CD4-positive, alpha-beta T cell (primary cell): ENCODE data around the gene PDXK. TPM values are rescaled to one million over a fixed set of nuclear protein-coding genes. Genes with fewer than 3 reads are reported as not detected.
A peak's percentile ranks its signal among the peaks of the same experiment; 100 is the strongest.

Experiments used
- ATAC-seq: fragments of 200-7000 bp; cut with Tn5 transposase; one replicate; pipeline ENCODE4 v1.10.0; 2022; ENCODE audit warnings: mild to moderate bottlenecking; ENCODE audit not compliant: poor library complexity
- CTCF ChIA-PET: fragments of 350-600 bp; sonication (Branson Sonifier 250); formaldehyde crosslinking; loops from one replicate; lab custom pipeline; 2021; ENCODE audit warnings: antibody characterized with exemption, inconsistent platforms; lab: Charles Lee
- POLR2A ChIA-PET: fragments of 350-600 bp; sonication (Branson Sonifier 250); formaldehyde crosslinking; loops from one replicate; lab custom pipeline; 2021; ENCODE audit warnings: antibody characterized with exemption, inconsistent platforms; lab: Charles Lee
- DNase-seq, 14 experiments: peaks; one replicate each; pipeline ENCODE4 v3.0.0-alpha.2; 2013 to 2020; ENCODE audit warnings: mixed read lengths in 2 of 14
- H3K27ac ChIP-seq, 2 donors: one replicate each; pipeline versions ENCODE4 v1.5.1 to v1.7.0; 2013; ENCODE audit warnings: low read length in 2 of 2, low read depth in 1 of 2, mild to moderate bottlenecking in 1 of 2
- H3K27me3 ChIP-seq, 2 experiments: 1 replicate in 1 of 2; 2 replicates in 1 of 2; pipeline versions ENCODE4 v1.6.1 to v1.7.0; 2013; ENCODE audit warnings: low read length in 2 of 2, control low read depth in 1 of 2, mild to moderate bottlenecking in 1 of 2, moderate library complexity in 1 of 2; ENCODE audit not compliant: insufficient read depth in 2 of 2, control insufficient read depth in 1 of 2
- H3K36me3 ChIP-seq: one replicate; pipeline ENCODE4 v1.6.1; 2013; ENCODE audit warnings: low read length, control low read depth; ENCODE audit not compliant: insufficient read depth
- H3K4me1 ChIP-seq: one replicate; pipeline ENCODE4 v1.6.1; 2013; ENCODE audit warnings: low read length, control low read depth; ENCODE audit not compliant: insufficient read depth
- H3K4me3 ChIP-seq: one replicate; pipeline ENCODE4 v1.5.1; 2013; ENCODE audit warnings: mild to moderate bottlenecking, low read length, moderate library complexity
- H3K9me3 ChIP-seq, 2 experiments: 1 replicate in 1 of 2; 2 replicates in 1 of 2; pipeline versions ENCODE4 v1.6.1 to v1.7.0; 2013; ENCODE audit warnings: low read length in 2 of 2, mild to moderate bottlenecking in 2 of 2, control low read depth in 1 of 2, moderate library complexity in 1 of 2; ENCODE audit not compliant: control insufficient read depth in 1 of 2, insufficient read depth in 1 of 2
- H3K27ac Mint-ChIP-seq: one replicate; pipeline ENCODE4 v1.8.0; 2020; ENCODE audit warnings: mixed read lengths
- H3K27me3 Mint-ChIP-seq: one replicate; pipeline ENCODE4 v1.8.0; 2021; ENCODE audit warnings: mixed read lengths
- H3K36me3 Mint-ChIP-seq: one replicate; pipeline ENCODE4 v1.8.0; 2021; ENCODE audit warnings: low read depth, mixed read lengths
- H3K4me1 Mint-ChIP-seq: one replicate; pipeline ENCODE4 v1.8.0; 2021; ENCODE audit warnings: low read depth, mixed read lengths
- H3K4me3 Mint-ChIP-seq: one replicate; pipeline ENCODE4 v1.8.0; 2020; ENCODE audit warnings: mild to moderate bottlenecking, mixed read lengths
- H3K9me3 Mint-ChIP-seq: one replicate; pipeline ENCODE4 v1.8.0; 2020; ENCODE audit warnings: mixed read lengths
- intact Hi-C, 2 experiments: fragments of 100-400 bp; cut with DNase I in 1 of 2; cut with micrococcal nuclease in 1 of 2; formaldehyde crosslinking; loops; one replicate each; pipeline versions ENCODE4 v1.15.1 to v1.9.0; 2023 to 2025; cut with DNase I, micrococcal nuclease
- total RNA-seq, 174 experiments: library from RNA in 2 of 174; stranded (reverse) in 2 of 174; gene quantifications; one replicate each; pipeline ENCODE4 v1.2.3 and lab custom pipeline; 2021 to 2026
- TF ChIP-seq, protein P1 (sequence below): fragments of 200-600 bp; IDR thresholded peaks from one replicate; pipeline ENCODE4 v1.8.0; 2022; ENCODE audit warnings: antibody characterized with exemption, mild to moderate bottlenecking

PDXK gene
- total RNA-seq, 2 experiments from 2014 or later, result 74.8 to 77.0 TPM

DNA sequence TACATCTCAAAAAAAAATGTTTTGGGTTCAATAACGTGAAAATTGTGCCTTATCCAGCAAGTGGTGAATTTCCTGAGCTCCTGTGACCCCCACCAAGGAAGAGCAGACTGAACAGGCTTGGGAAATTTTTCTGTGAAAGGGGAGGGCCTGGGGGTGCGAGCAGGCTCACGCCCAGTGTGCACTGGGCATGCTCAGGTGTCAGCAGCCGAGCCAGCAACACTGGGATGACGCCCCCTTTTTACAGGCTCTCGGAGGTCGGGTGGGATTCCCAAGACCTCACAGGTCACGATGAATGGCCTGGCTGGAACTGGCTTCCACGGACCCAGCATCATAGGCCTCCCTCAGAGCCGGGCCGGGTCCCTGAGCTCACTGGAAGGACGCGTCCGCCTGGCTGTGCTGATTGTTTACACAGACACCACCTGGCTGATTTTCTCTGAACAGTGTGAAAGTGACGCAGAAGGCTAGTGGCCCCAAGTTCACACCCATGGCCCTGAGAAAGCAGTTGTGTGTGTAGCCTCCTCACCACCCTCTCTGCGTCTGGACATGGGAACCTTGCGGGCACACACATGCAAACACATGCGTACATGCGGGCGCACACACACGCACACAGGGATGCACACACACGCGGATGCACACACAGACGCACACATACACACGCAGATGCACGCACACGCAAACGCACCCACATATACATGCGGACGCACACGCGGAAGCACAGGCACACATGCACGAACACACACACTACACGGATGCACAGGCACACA, 48.0 kb downstream of the PDXK start:
- Histone ChIP-seq H3K36me3 (no peaks in the 10 kb centered on the region), H3K27me3 (no peaks in the 10 kb centered on the region), H3K4me1 (no peaks in the 10 kb centered on the region), H3K27ac (no peak overlapping the region), H3K9me3 (peaks cover 0 to 11% of the 10 kb centered on the region in 2 experiments), H3K4me3 (no peak overlapping the region)
- intact Hi-C loops, result no loop called here
- CTCF ChIA-PET, result no interaction called here
- TF ChIP-seq, protein P1, sequence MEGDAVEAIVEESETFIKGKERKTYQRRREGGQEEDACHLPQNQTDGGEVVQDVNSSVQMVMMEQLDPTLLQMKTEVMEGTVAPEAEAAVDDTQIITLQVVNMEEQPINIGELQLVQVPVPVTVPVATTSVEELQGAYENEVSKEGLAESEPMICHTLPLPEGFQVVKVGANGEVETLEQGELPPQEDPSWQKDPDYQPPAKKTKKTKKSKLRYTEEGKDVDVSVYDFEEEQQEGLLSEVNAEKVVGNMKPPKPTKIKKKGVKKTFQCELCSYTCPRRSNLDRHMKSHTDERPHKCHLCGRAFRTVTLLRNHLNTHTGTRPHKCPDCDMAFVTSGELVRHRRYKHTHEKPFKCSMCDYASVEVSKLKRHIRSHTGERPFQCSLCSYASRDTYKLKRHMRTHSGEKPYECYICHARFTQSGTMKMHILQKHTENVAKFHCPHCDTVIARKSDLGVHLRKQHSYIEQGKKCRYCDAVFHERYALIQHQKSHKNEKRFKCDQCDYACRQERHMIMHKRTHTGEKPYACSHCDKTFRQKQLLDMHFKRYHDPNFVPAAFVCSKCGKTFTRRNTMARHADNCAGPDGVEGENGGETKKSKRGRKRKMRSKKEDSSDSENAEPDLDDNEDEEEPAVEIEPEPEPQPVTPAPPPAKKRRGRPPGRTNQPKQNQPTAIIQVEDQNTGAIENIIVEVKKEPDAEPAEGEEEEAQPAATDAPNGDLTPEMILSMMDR, result no peak
- POLR2A ChIA-PET, result interaction anchor here (0.9 kb wide), 1 partner anchor 53 kb away, joined by 3 read pairs; no protein-coding TSS in a partner anchor
- peaks cover 10% of the 10 kb centered on the region for H3K36me3 Mint-ChIP-seq
- H3K27me3 Mint-ChIP-seq, result no peaks in the 10 kb centered on the region
- no peak overlapping the region for H3K4me3 Mint-ChIP-seq
- no peaks in the 10 kb centered on the region for H3K4me1 Mint-ChIP-seq
- H3K27ac Mint-ChIP-seq, result no peak overlapping the region
- H3K9me3 Mint-ChIP-seq, result no peaks in the 10 kb centered on the region
- DNase-seq, result no peak
- no peak for ATAC-seq

DNA sequence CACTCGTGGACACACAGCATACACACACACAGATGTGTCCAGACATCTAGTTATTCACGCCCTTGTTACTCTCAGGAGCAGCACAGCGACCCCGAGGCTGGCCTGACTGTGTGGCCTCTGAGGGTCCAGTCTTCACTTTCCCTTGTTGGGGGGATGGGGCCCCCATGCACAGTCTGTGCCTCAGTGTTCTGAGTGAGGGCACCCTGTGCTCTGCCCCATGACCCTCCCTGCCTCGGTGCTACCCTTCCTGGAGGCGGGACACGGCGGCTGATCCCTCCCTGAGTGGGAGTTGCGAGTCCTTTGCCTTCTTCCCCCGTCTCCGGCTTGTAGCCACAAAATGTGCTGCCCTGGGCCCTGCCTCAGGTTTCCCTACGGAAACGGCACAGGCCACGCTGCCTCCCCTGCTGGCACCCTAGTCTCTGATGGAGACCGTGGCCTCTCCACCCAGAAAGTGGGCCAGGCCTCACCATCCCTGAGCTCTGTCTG, 48.6 kb downstream of the PDXK start:
- no peaks in the 10 kb centered on the region for H3K27me3 ChIP-seq
- DNase-seq (no peak), ATAC-seq (no peak)
- Mint-ChIP-seq H3K27me3 (no peaks in the 10 kb centered on the region), H3K27ac (no peak overlapping the region), H3K4me3 (no peak overlapping the region), H3K4me1 (no peaks in the 10 kb centered on the region), H3K9me3 (no peaks in the 10 kb centered on the region), H3K36me3 (peaks cover 10% of the 10 kb centered on the region)
- ChIA-PET CTCF (no interaction called here), POLR2A (no interaction called here)
- no peak overlapping the region for H3K27ac ChIP-seq
- H3K9me3 ChIP-seq, result peaks cover 0 to 5% of the 10 kb centered on the region in 2 experiments
- H3K4me3 ChIP-seq, result no peak overlapping the region
- H3K36me3 ChIP-seq, result peaks cover 2% of the 10 kb centered on the region
- TF ChIP-seq, protein P1, result no peak
- intact Hi-C loops, result no loop called here
- H3K4me1 ChIP-seq, result no peaks in the 10 kb centered on the region

DNA sequence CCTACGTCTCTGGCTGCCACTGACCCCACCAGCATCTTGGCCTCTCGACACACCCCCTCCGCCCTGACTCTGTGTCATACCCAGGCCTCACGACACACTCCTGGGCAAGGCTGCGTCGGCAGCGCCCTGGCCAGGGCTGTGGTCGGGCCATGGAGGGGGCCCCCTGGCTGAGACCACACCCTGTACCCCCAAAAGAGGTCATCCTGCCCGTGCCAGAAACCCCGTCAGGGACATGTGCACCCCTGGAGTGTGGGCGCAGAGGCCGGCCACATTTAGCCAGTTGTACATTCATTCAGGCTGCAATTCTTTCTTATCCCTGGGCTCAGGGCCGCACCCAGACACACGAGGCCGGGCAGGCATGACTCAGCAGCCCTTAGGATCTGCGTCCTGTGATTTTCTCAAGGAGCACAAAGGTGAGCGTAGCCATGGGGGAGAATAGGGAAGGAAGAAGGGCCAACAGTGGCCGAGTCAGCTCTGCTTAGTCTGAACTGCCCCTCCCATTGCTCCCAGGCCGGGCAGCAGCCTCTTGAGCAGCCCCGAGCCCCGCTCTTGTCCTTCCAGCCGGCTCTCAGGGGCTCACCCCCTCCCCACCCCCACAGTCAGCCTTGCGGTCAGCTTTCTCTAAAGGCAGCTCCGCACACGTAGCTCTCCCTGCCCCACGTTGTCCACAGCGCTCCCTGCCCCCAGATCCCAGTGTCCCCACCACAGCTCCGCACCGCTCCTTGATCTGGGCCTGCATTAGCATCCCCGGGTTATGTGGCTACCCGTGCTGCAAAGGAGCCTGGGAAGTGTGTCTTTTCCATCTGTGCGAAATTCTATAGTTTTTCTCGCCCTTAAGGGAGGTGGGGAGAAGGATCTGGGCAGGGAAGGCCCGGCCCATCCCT, 49.3 kb downstream of the PDXK start:
- H3K27ac Mint-ChIP-seq, result no peak overlapping the region
- H3K36me3 Mint-ChIP-seq, result peaks cover 13% of the 10 kb centered on the region
- H3K9me3 ChIP-seq, result no peaks in the 10 kb centered on the region
- ATAC-seq (no peak), DNase-seq (peak in 2 of 14 experiments; percentile 28 to 51)
- ChIA-PET CTCF (interaction anchor here (0.5 kb wide), 1 partner anchor 54 kb away, joined by 3 read pairs; no protein-coding TSS in a partner anchor), POLR2A (no interaction called here)
- intact Hi-C loops, result no loop called here
- TF ChIP-seq, protein P1, result no peak
- H3K4me3 ChIP-seq, result no peak overlapping the region
- no peak overlapping the region for H3K27ac ChIP-seq
- H3K4me3 Mint-ChIP-seq, result no peak overlapping the region
- H3K36me3 ChIP-seq, result peaks cover 8% of the 10 kb centered on the region
- H3K27me3 Mint-ChIP-seq, result no peaks in the 10 kb centered on the region
- no peaks in the 10 kb centered on the region for H3K27me3 ChIP-seq
- peaks cover 2% of the 10 kb centered on the region for H3K4me1 Mint-ChIP-seq
- no peaks in the 10 kb centered on the region for H3K4me1 ChIP-seq
- H3K9me3 Mint-ChIP-seq, result no peaks in the 10 kb centered on the region
